Neural cell (in vitro differentiated cells): Measurements from ENCODE around the gene CCDC40. TPM values are rescaled to one million over a fixed set of nuclear protein-coding genes. Genes with fewer than 3 reads are reported as not detected.

ENCODE experiments used
- H2AFZ ChIP-seq: fragments of 200-600, 300-800 bp; sonication (generic), shearing (Covaris generic); 2 replicates; pipeline ENCODE4 v1.6.0; 2014; ENCODE audit warnings: low read depth, mild to moderate bottlenecking, antibody characterized with exemption, low read length, moderate library complexity
- H3F3A ChIP-seq: fragments of 200-600 bp; shearing (Covaris generic); 2 replicates; pipeline ENCODE4 v1.6.1; 2016; ENCODE audit warnings: mild to moderate bottlenecking, moderate library complexity, mixed read lengths, antibody characterized with exemption, low read length; ENCODE audit not compliant: insufficient read depth, poor library complexity, severe bottlenecking
- H3K27ac ChIP-seq: fragments of 200-600, 300-800 bp; sonication (generic), shearing (Covaris generic); 2 replicates; pipeline ENCODE4 v1.5.1; 2014; ENCODE audit warnings: mild to moderate bottlenecking, low read length, moderate library complexity
- H3K27me3 ChIP-seq: fragments of 300-800, 200-600 bp; sonication (generic), shearing (Covaris generic); 2 replicates; pipeline ENCODE4 v1.6.0; 2014; ENCODE audit warnings: mild to moderate bottlenecking, low read depth, low read length, moderate library complexity; ENCODE audit not compliant: insufficient read depth
- H3K36me3 ChIP-seq: fragments of 300-800, 200-600 bp; sonication (generic), shearing (Covaris generic); 2 replicates; pipeline ENCODE4 v1.5.1; 2014; ENCODE audit warnings: mild to moderate bottlenecking, antibody characterized with exemption, low read length, moderate library complexity; ENCODE audit not compliant: insufficient read depth
- H3K4me2 ChIP-seq: fragments of 300-800, 200-600 bp; sonication (generic), shearing (Covaris generic); 2 replicates; pipeline ENCODE4 v1.6.0; 2014; ENCODE audit warnings: mild to moderate bottlenecking, low read length
- H3K4me3 ChIP-seq: fragments of 300-800, 200-600 bp; sonication (generic), shearing (Covaris generic); 2 replicates; pipeline ENCODE4 v1.5.1; 2014; ENCODE audit warnings: mild to moderate bottlenecking, low read length, moderate library complexity
- H3K79me2 ChIP-seq: fragments of 200-600 bp; shearing (Covaris generic); replicated peaks from 2 replicates; pipeline ENCODE4 v1.6.0; 2014; ENCODE audit warnings: mild to moderate bottlenecking, low read length, moderate library complexity; ENCODE audit not compliant: insufficient read depth
- H3K9ac ChIP-seq: fragments of 300-800, 200-600 bp; sonication (generic), shearing (Covaris generic); 2 replicates; pipeline ENCODE4 v1.6.1; 2016; ENCODE audit warnings: mild to moderate bottlenecking, low read length, mixed read lengths
- H3K9me2 ChIP-seq: fragments of 200-600 bp; shearing (Covaris generic); 2 replicates; pipeline ENCODE4 v1.6.1; 2016; ENCODE audit warnings: mild to moderate bottlenecking, low read length, mixed read lengths; ENCODE audit not compliant: insufficient read depth
- H3K9me3 ChIP-seq: fragments of 200-600, 300-800 bp; sonication (generic), shearing (Covaris generic); 2 replicates; pipeline ENCODE4 v1.6.1; 2016; ENCODE audit warnings: mild to moderate bottlenecking, mixed run types, low read length, moderate library complexity, mixed read lengths
- H4K20me1 ChIP-seq: fragments of 200-600 bp; shearing (Covaris generic); 2 replicates; pipeline ENCODE4 v1.6.1; 2016; ENCODE audit warnings: mild to moderate bottlenecking, mixed run types; ENCODE audit not compliant: insufficient read depth
- CTCF ChIP-seq: fragments of 450-650 bp; IDR thresholded peaks from 2 replicates; pipeline ENCODE4 v1.5.1; 2014; ENCODE audit warnings: antibody characterized with exemption, mild to moderate bottlenecking, moderate library complexity; ENCODE audit not compliant: poor library complexity, severe bottlenecking
- EP300 ChIP-seq: fragments of 450-650 bp; conservative IDR thresholded peaks from 2 replicates; pipeline ENCODE4 v1.6.1; 2014; ENCODE audit warnings: antibody characterized with exemption, mild to moderate bottlenecking, moderate library complexity; ENCODE audit not compliant: poor library complexity, severe bottlenecking
- EZH2 ChIP-seq: fragments of 200-600, 300-800 bp; shearing (Covaris generic), sonication (generic); IDR thresholded peaks from 2 replicates; pipeline ENCODE4 v1.6.1; 2014; ENCODE audit warnings: antibody characterized with exemption, low read length, borderline replicate concordance, mild to moderate bottlenecking; ENCODE audit not compliant: insufficient read depth, poor library complexity, severe bottlenecking
- MXI1 ChIP-seq: fragments of 450-650 bp; conservative IDR thresholded peaks from 2 replicates; pipeline ENCODE4 v1.6.1; 2014; ENCODE audit warnings: antibody characterized with exemption, mild to moderate bottlenecking; ENCODE audit not compliant: poor library complexity, severe bottlenecking
- POLR2AphosphoS5 ChIP-seq: IDR thresholded peaks from 2 replicates; pipeline ENCODE4 v1.6.1; 2012
- RAD21 ChIP-seq: fragments of 450-650 bp; conservative IDR thresholded peaks from 2 replicates; pipeline ENCODE4 v1.6.1; 2014; ENCODE audit warnings: antibody characterized with exemption, mild to moderate bottlenecking, moderate library complexity
- REST ChIP-seq: IDR thresholded peaks from 2 replicates; pipeline ENCODE4 v1.6.1; 2012; ENCODE audit warnings: borderline replicate concordance
- SMC3 ChIP-seq: fragments of 450-650 bp; conservative IDR thresholded peaks from 2 replicates; pipeline ENCODE4 v1.6.1; 2014; ENCODE audit warnings: antibody characterized with exemption, mild to moderate bottlenecking, moderate library complexity; ENCODE audit not compliant: poor library complexity
- TAF1 ChIP-seq: IDR thresholded peaks from 2 replicates; pipeline ENCODE4 v1.6.1; 2012; ENCODE audit warnings: low read depth
- polyA plus RNA-seq: library from polyadenylated mRNA; depleted of rRNA; stranded (reverse); fragments of >200 nt; gene quantifications from 2 replicates; pipeline ENCODE4 v1.2.3, GENCODE V29; 2014

Gene CCDC40
- polyA plus RNA-seq, 1 donor from 2014 or later, result 5.5 TPM

GRCh38 chr17:80063830-80064585, 27.6 kb downstream of the CCDC40 start:
- H3K4me3 ChIP-seq, result no peak overlapping the region
- no peaks in the 10 kb centered on the region for H4K20me1 ChIP-seq
- H3K9me3 ChIP-seq, result no peaks in the 10 kb centered on the region
- H3K36me3 ChIP-seq, result no peaks in the 10 kb centered on the region
- no peak overlapping the region for H3K27ac ChIP-seq
- no peaks in the 10 kb centered on the region for H3F3A ChIP-seq
- no peaks in the 10 kb centered on the region for H3K27me3 ChIP-seq
- no peak for TF ChIP-seq REST
- TF ChIP-seq CTCF, result no peak
- TF ChIP-seq RAD21, result no peak
- no peak for TF ChIP-seq TAF1
- TF ChIP-seq EZH2, result no peak
- TF ChIP-seq MXI1, result no peak
- TF ChIP-seq EP300, result no peak
- no peak for TF ChIP-seq SMC3
- no peak for TF ChIP-seq POLR2AphosphoS5
- H3K4me2 ChIP-seq, result no peak overlapping the region
- H2AFZ ChIP-seq, result no peak overlapping the region
- H3K9me2 ChIP-seq, result no peaks in the 10 kb centered on the region
- H3K79me2 ChIP-seq, result no peaks in the 10 kb centered on the region
- H3K9ac ChIP-seq, result no peak overlapping the region

- H3K4me2 ChIP-seq, result no peak overlapping the region
- no peaks in the 10 kb centered on the region for H3K79me2 ChIP-seq
- no peak overlapping the region for H3K27ac ChIP-seq
- no peaks in the 10 kb centered on the region for H3K9me3 ChIP-seq
- no peaks in the 10 kb centered on the region for H3K36me3 ChIP-seq
- H3K9me2 ChIP-seq, result no peaks in the 10 kb centered on the region
- H3K9ac ChIP-seq, result no peak overlapping the region
- TF ChIP-seq EZH2 (no peak), CTCF (no peak), REST (no peak), RAD21 (no peak), EP300 (no peak), SMC3 (no peak), MXI1 (no peak), TAF1 (no peak), POLR2AphosphoS5 (no peak)
- no peak overlapping the region for H2AFZ ChIP-seq
- no peaks in the 10 kb centered on the region for H3K27me3 ChIP-seq
- H3K4me3 ChIP-seq, result no peak overlapping the region
- no peaks in the 10 kb centered on the region for H4K20me1 ChIP-seq
- no peaks in the 10 kb centered on the region for H3F3A ChIP-seq
These were observed 28.3 kb downstream of the CCDC40 start for GRCh38 chr17:80064696-80065095.
